H1 (cell line): ENCODE results near the gene FBXW5. TPM values are rescaled to one million over a fixed set of nuclear protein-coding genes. Genes with fewer than 3 reads are reported as not detected.

Source experiments
- CBX5 ChIP-seq: fragments of 300-800, 300-1000 bp; sonication (generic); IDR thresholded peaks from 2 replicates; pipeline ENCODE4 v1.7.1; 2016; ENCODE audit warnings: antibody characterized with exemption, low read length, low read depth
- EZH2 ChIP-seq: fragments of 200-600 bp; sonication (generic); IDR thresholded peaks from 2 replicates; pipeline ENCODE4 v1.7.1; 2012; ENCODE audit warnings: low read depth, mild to moderate bottlenecking, moderate library complexity, low read length, inconsistent platforms; ENCODE audit not compliant: severe bottlenecking
- MAX ChIP-seq: IDR thresholded peaks from 2 replicates; pipeline ENCODE4 v1.6.1; 2012; ENCODE audit warnings: inconsistent platforms
- PHF8 ChIP-seq: fragments of 200-600 bp; sonication (generic); conservative IDR thresholded peaks from 2 replicates; pipeline ENCODE4 v1.7.1; 2012; ENCODE audit warnings: low read depth, mild to moderate bottlenecking, inconsistent platforms, low read length, moderate library complexity
- RXRA ChIP-seq: IDR thresholded peaks from 2 replicates; pipeline ENCODE4 v1.6.1; 2011; ENCODE audit warnings: low read depth, mild to moderate bottlenecking, low read length, moderate library complexity; ENCODE audit not compliant: insufficient read depth
- SIX5 ChIP-seq: IDR thresholded peaks from 2 replicates; pipeline ENCODE4 v1.6.1; 2011; ENCODE audit warnings: mild to moderate bottlenecking, low read depth, low read length
- SRF ChIP-seq: IDR thresholded peaks from 2 replicates; pipeline ENCODE4 v1.6.1; 2011; ENCODE audit warnings: mild to moderate bottlenecking, low read depth, low read length, moderate library complexity
- TBP ChIP-seq: IDR thresholded peaks from 2 replicates; pipeline ENCODE4 v1.6.1; 2011; ENCODE audit warnings: low read depth, low read length, improper control_type of control experiment
- polyA plus RNA-seq, 7 experiments: library from polyadenylated mRNA; depleted of rRNA in 3 of 7; stranded (reverse) in 5 of 7; unstranded in 2 of 7; fragments of >200 nt in 5 of 7; fragments of 200-250 nt in 2 of 7; gene quantifications; 1 replicate in 5 of 7; 2 replicates in 1 of 7; 4 replicates in 1 of 7; pipeline versions ENCODE4 v1.2.1 to v1.2.3, GENCODE V29; 2011 to 2013; ENCODE audit warnings: missing spikeins in 2 of 7, mixed read lengths in 2 of 7
- total RNA-seq: library from RNA; stranded (reverse); fragmentation: NEBNext Ultra II Directional; extraction: Animal tissue kit (Norgen Biotek cat#: 25700); gene quantifications from 2 replicates; pipeline ENCODE4 v1.2.1, GENCODE V29; 2021

The FBXW5 gene
- total and polyA plus RNA-seq, 2 of the 8 experiments (the other 6 are each of a cell fraction or from before 2014, with no cell fraction given) = 49.0 to 71.0 TPM

- no peak for TF ChIP-seq MAX
- TF ChIP-seq EZH2 = no peak
- TF ChIP-seq CBX5 = no peak
- no peak for TF ChIP-seq RXRA
- TF ChIP-seq TBP = no peak
- TF ChIP-seq SIX5 = no peak
- no peak for TF ChIP-seq SRF
- no peak for TF ChIP-seq PHF8
Measured at GRCh38 chr9:136972743-136973142, 28.2 kb upstream of the FBXW5 start (continued).
